Stomach (tissue), 9 donors: ENCODE results near the gene MAST2. TPM values are rescaled to one million over a fixed set of nuclear protein-coding genes. Genes with fewer than 3 reads are reported as not detected.

Source experiments
- DNase-seq, 2 donors: peaks; one replicate each; pipeline versions ENCODE4 v3.0.0 to v3.0.0-alpha.2; 2013 to 2019
- H3K27ac ChIP-seq, 5 donors: fragments of 200-600 bp in 4 of 5; sonication (generic) in 4 of 5; one replicate each; pipeline ENCODE4 v1.5.1; 2013 to 2019; ENCODE audit warnings: mild to moderate bottlenecking in 1 of 5, moderate library complexity in 1 of 5
- H3K27me3 ChIP-seq, 3 donors: fragments of 200-600 bp; sonication (generic); one replicate each; pipeline ENCODE4 v1.5.1; 2017 to 2019; ENCODE audit warnings: mixed run types in 1 of 3
- H3K36me3 ChIP-seq, 4 donors: fragments of 200-600 bp; sonication (generic); 1 replicate in 3 of 4; 2 replicates in 1 of 4; pipeline ENCODE4 v1.5.1; 2016 to 2019
- H3K4me1 ChIP-seq, 4 donors: fragments of 200-600 bp; sonication (generic); one replicate each; pipeline ENCODE4 v1.5.1; 2016 to 2019
- H3K4me3 ChIP-seq, 4 donors: fragments of 200-600 bp; sonication (generic) in 3 of 4; one replicate each; pipeline ENCODE4 v1.5.1; 2016 to 2019; ENCODE audit warnings: mild to moderate bottlenecking in 1 of 4
- H3K9me3 ChIP-seq, 4 donors: fragments of 200-600 bp; sonication (generic); one replicate each; pipeline ENCODE4 v1.5.1; 2016 to 2019
- CTCF ChIP-seq, 7 experiments: fragments of 450-650 bp in 4 of 7; fragments of 200-600 bp in 3 of 7; sonication (generic) in 3 of 7; IDR thresholded peaks; one replicate each; pipeline ENCODE4 v1.5.1; 2016 to 2019; ENCODE audit warnings: antibody characterized with exemption in 7 of 7, control low read depth in 2 of 7, mild to moderate bottlenecking in 1 of 7
- EP300 ChIP-seq: sonication (generic); formaldehyde crosslinking; IDR thresholded peaks from one replicate; pipeline ENCODE4 v1.6.1; 2017; ENCODE audit warnings: antibody characterized with exemption
- POLR2A ChIP-seq, 4 donors: fragments of 450-650 bp; IDR thresholded peaks; one replicate each; pipeline ENCODE4 v1.6.1; 2016; ENCODE audit warnings: antibody characterized with exemption in 4 of 4, control low read depth in 2 of 4, mild to moderate bottlenecking in 1 of 4, moderate library complexity in 1 of 4
- POLR2AphosphoS5 ChIP-seq, 3 donors: sonication (generic); formaldehyde crosslinking; IDR thresholded peaks; one replicate each; pipeline ENCODE4 v1.6.1; 2016; ENCODE audit warnings: antibody characterized with exemption in 3 of 3
- WGBS, 5 donors: extraction: QIAGEN DNeasy Blood & Tissue Kit in 3 of 5; methylation state at CpG; one replicate each; pipeline versions ENCODE4 v1.1.5 to v1.1.7; 2013 to 2018; 5-methylcytosine and 5-hydroxymethylcytosine counted together
- intact Hi-C: fragments of 100-400 bp; cut with DNase I; formaldehyde crosslinking; loops from one replicate; pipeline ENCODE4 v1.15.1; 2023; ENCODE audit warnings: low total_unique reads
- polyA plus RNA-seq, 3 donors: library from polyadenylated mRNA; stranded (reverse); fragments of 200-250 nt; gene quantifications; one replicate each; pipeline ENCODE4 v1.2.3, GENCODE V29; 2013
- total RNA-seq, 5 donors: library from RNA; depleted of rRNA; stranded (reverse); fragments of >200 nt; gene quantifications; one replicate each; pipeline versions ENCODE4 v1.1.0 to v1.2.3, GENCODE V29; 2014 to 2016
- donor health status: healthy with polysubstance abuse.
- donor health status: Bipolar disorder and iron deficiency.
- donor health status: healthy.

MAST2 gene
- total and polyA plus RNA-seq, 8 donors: 5.3 to 131 (median 34.8) TPM

- Histone ChIP-seq H3K27ac (no peak overlapping the region), H3K36me3 (peaks cover 0 to 8% (median 5%) of the 10 kb centered on the region in 4 donors), H3K9me3 (no peaks in the 10 kb centered on the region), H3K27me3 (no peaks in the 10 kb centered on the region), H3K4me3 (no peak overlapping the region), H3K4me1 (no peaks in the 10 kb centered on the region)
- intact Hi-C loops: no loop called here
- TF ChIP-seq POLR2A (IDR thresholded peaks at IDR 0.05): no peak
- no peak for TF ChIP-seq POLR2AphosphoS5 (IDR thresholded peaks at IDR 0.05)
- no peak for TF ChIP-seq EP300
- no peak for TF ChIP-seq CTCF (IDR thresholded peaks at IDR 0.05)
- DNase-seq: no peak
- 61 to 73% (median 62%) methylated on average over 3 of the region's 3 CpGs for WGBS, 5 donors
These were observed 194.7 kb downstream of the MAST2 start for GRCh38 chr1:45998020-45998617.

- intact Hi-C loops: no loop called here
- H3K9me3 ChIP-seq: no peaks in the 10 kb centered on the region
- WGBS, 5 donors: 91 to 97% (median 95%) methylated on average over 2 of the region's 2 CpGs
- no peak overlapping the region for H3K4me3 ChIP-seq
- no peak for DNase-seq
- H3K36me3 ChIP-seq: peaks cover 0 to 10% (median 5%) of the 10 kb centered on the region in 4 donors
- no peaks in the 10 kb centered on the region for H3K4me1 ChIP-seq
- no peak overlapping the region for H3K27ac ChIP-seq
- H3K27me3 ChIP-seq: no peaks in the 10 kb centered on the region
- TF ChIP-seq POLR2AphosphoS5 (IDR thresholded peaks at IDR 0.05): no peak
- no peak for TF ChIP-seq CTCF (IDR thresholded peaks at IDR 0.05)
- TF ChIP-seq EP300: no peak
- TF ChIP-seq POLR2A (IDR thresholded peaks at IDR 0.05): no peak
These were observed 196.1 kb downstream of the MAST2 start for GRCh38 chr1:45999507-45999906.

- Histone ChIP-seq H3K4me3 (no peak overlapping the region), H3K36me3 (peaks cover 0 to 13% (median 10%) of the 10 kb centered on the region in 4 donors), H3K4me1 (peaks cover 0 to 11% (median 0%) of the 10 kb centered on the region in 4 donors), H3K9me3 (no peaks in the 10 kb centered on the region), H3K27ac (no peak overlapping the region), H3K27me3 (no peaks in the 10 kb centered on the region)
- DNase-seq: no peak
- intact Hi-C loops: no loop called here
- 86 to 96% (median 90%) methylated on average over 3 of the region's 3 CpGs for WGBS, 5 donors
- TF ChIP-seq CTCF (IDR thresholded peaks at IDR 0.05) (no peak), POLR2A (IDR thresholded peaks at IDR 0.05) (no peak), POLR2AphosphoS5 (IDR thresholded peaks at IDR 0.05) (no peak), EP300 (no peak)
These were observed 197.8 kb downstream of the MAST2 start for GRCh38 chr1:46001081-46001785.

GRCh38 chr1:46002551-46003150 lies 199.2 kb downstream of the MAST2 start:
- TF ChIP-seq POLR2A (IDR thresholded peaks at IDR 0.05): no peak
- no peak for TF ChIP-seq EP300
- no peak for TF ChIP-seq CTCF (IDR thresholded peaks at IDR 0.05)
- no peak for TF ChIP-seq POLR2AphosphoS5 (IDR thresholded peaks at IDR 0.05)
- WGBS, 5 donors: 96 to 100% (median 99%) methylated on average over 3 of the region's 3 CpGs
- Histone ChIP-seq H3K4me3 (no peak overlapping the region), H3K27me3 (no peaks in the 10 kb centered on the region), H3K4me1 (peaks cover 0 to 15% (median 0%) of the 10 kb centered on the region in 4 donors), H3K36me3 (peaks cover 10 to 28% (median 24%) of the 10 kb centered on the region in 4 donors), H3K27ac (no peak overlapping the region), H3K9me3 (no peaks in the 10 kb centered on the region)
- DNase-seq: no peak
- intact Hi-C loops: no loop called here
